Heart right ventricle (tissue), 16 donors: ENCODE results near the gene AGPAT2. TPM values are rescaled to one million over a fixed set of nuclear protein-coding genes. Genes with fewer than 3 reads are reported as not detected.

Source experiments
- ATAC-seq, 8 donors: fragments of 200-7000 bp; cut with Tn5 transposase; one replicate each; pipeline ENCODE4 v1.9.1; 2020; ENCODE audit warnings: mild to moderate bottlenecking in 8 of 8, moderate library complexity in 8 of 8, moderate number of reproducible peaks in 1 of 8
- DNase-seq, 2 donors: peaks; one replicate each; pipeline ENCODE4 v3.0.0-alpha.2; 2020
- H3K27ac ChIP-seq, 10 donors: fragments of 200-600 bp; sonication (generic) in 2 of 10; one replicate each; pipeline versions ENCODE4 v1.5.0 to v1.8.0; 2020 to 2022; ENCODE audit warnings: mild to moderate bottlenecking in 3 of 10
- H3K27me3 ChIP-seq, 7 donors: fragments of 200-600 bp; one replicate each; pipeline ENCODE4 v1.8.0; 2021 to 2022; ENCODE audit warnings: mild to moderate bottlenecking in 2 of 7
- H3K36me3 ChIP-seq, 9 donors: fragments of 200-600 bp; sonication (generic) in 1 of 9; one replicate each; pipeline versions ENCODE4 v1.5.0 to v1.8.0; 2020 to 2022; ENCODE audit warnings: mild to moderate bottlenecking in 2 of 9
- H3K4me1 ChIP-seq, 9 donors: fragments of 200-600 bp; sonication (generic) in 1 of 9; one replicate each; pipeline versions ENCODE4 v1.5.0 to v1.8.0; 2020 to 2022; ENCODE audit warnings: mild to moderate bottlenecking in 4 of 9
- H3K4me3 ChIP-seq, 10 donors: fragments of 200-600 bp; sonication (generic) in 2 of 10; one replicate each; pipeline versions ENCODE4 v1.5.0 to v1.8.0; 2020 to 2022; ENCODE audit warnings: mild to moderate bottlenecking in 7 of 10, moderate library complexity in 2 of 10
- H3K9me3 ChIP-seq, 11 donors: fragments of 200-600 bp in 10 of 11; sonication (generic) in 2 of 11; one replicate each; pipeline versions ENCODE4 v1.5.0 to v1.8.0; 2013 to 2022; ENCODE audit warnings: mild to moderate bottlenecking in 2 of 11, control low read depth in 1 of 11, moderate library complexity in 1 of 11
- CTCF ChIP-seq, 9 donors: fragments of 200-600 bp; sonication (generic) in 2 of 9; IDR thresholded peaks; one replicate each; pipeline versions ENCODE4 v1.5.0 to v1.8.0; 2021 to 2022; ENCODE audit warnings: antibody characterized with exemption in 9 of 9, mild to moderate bottlenecking in 5 of 9, moderate library complexity in 1 of 9
- WGBS, 2 donors: extraction: QIAGEN DNeasy Blood & Tissue Kit; methylation state at CpG; one replicate each; pipeline ENCODE4 v1.1.7; 2013; ENCODE audit warnings: inconsistent platforms in 1 of 2; 5-methylcytosine and 5-hydroxymethylcytosine counted together
- intact Hi-C, 10 donors: fragments of 100-400 bp; cut with DNase I; formaldehyde crosslinking; loops; one replicate each; pipeline versions ENCODE4 v1.11.1 to v1.14.2; 2022
- polyA plus RNA-seq, 2 donors: library from polyadenylated mRNA; stranded (reverse); fragments of 200-250 nt; gene quantifications; one replicate each; pipeline ENCODE4 v1.2.3, GENCODE V29; 2013
- total RNA-seq, 10 donors: library from RNA; stranded (reverse); fragmentation: NEBNext Ultra II Directional in 3 of 10; extraction: Animal tissue kit (Norgen Biotek cat#: 25700) in 3 of 10; gene quantifications; one replicate each; pipeline versions ENCODE4 v1.2.1 to v1.2.4, GENCODE V29; 2021 to 2023
- donor health status: Arrhythmogenic right ventricular cardiomyopathy.
- donor health status: ischemic (EF 13 %, LVEDD 7.1; RV severe dilation, severe dysfunction).
- donor health status: healthy with polysubstance abuse.
- donor health status: DM: no; HTN: yes; CAD: no.
- donor health status: DM: no; HTN: no; CAD: no.
- donor health status: ischemic (EF 25% LVEDD 6.9; RV normal size, moderate dysfunction).
- donor health status: ischemic (EF 25% LVEDD 5.7; RV mildly dilated, moderate dysfunction).
- donor health status: healthy.
- donor health status: DM: yes; HTN: yes; CAD: no.
- donor health status: Ischemic cardiomyopathy.
- donor health status: ischemic (EF 35%, LVEDD 5.7; RV mildly dilated, moderate dysfunction).
- donor health status: nonischemic (EF 11% LVEDD 7.7; RV severe dilation, severe dysfunction).
- donor health status: DM: yes; HTN: yes; CAD: no.
- donor health status: PGD.
- donor health status: ischemic (EF 29% LVEDD 5.4; RV normal size, mild dysfunction).
- donor health status: nonischemic (EF 23%, LVEDD 6.1; RV moderate dilation, normal function).

Gene AGPAT2
- total and polyA plus RNA-seq, 12 donors: 48.1 to 195 (median 61.5) TPM

GRCh38 chr9:136667214-136667939 lies 19.9 kb downstream of the AGPAT2 start:
- DNase-seq: no peak
- H3K4me3 ChIP-seq: peak overlapping the region; percentile 52 to 79 (median 64)
- H3K9me3 ChIP-seq: no peaks in the 10 kb centered on the region
- peaks cover 0 to 33% (median 8%) of the 10 kb centered on the region in 9 donors for H3K4me1 ChIP-seq
- peaks cover 0 to 72% (median 0%) of the 10 kb centered on the region in 7 donors for H3K27me3 ChIP-seq
- intact Hi-C loops: no loop called here
- peaks cover 0 to 84% (median 42%) of the 10 kb centered on the region in 9 donors for H3K36me3 ChIP-seq
- peak overlapping the region; percentile 64 to 94 (median 81) for H3K27ac ChIP-seq
- ATAC-seq: no peak
- no peak for TF ChIP-seq CTCF (IDR thresholded peaks at IDR 0.05)
- WGBS, 2 donors: 58 to 64% methylated on average over 21 of the region's 21 CpGs

- H3K4me1 ChIP-seq: peaks cover 0 to 28% (median 8%) of the 10 kb centered on the region in 9 donors
- H3K27ac ChIP-seq: peak overlapping the region; percentile 64 to 94 (median 81)
- ATAC-seq (no peak), DNase-seq (no peak)
- peak overlapping the region; percentile 52 to 79 (median 64) for H3K4me3 ChIP-seq
- peaks cover 0 to 80% (median 0%) of the 10 kb centered on the region in 7 donors for H3K27me3 ChIP-seq
- 15% methylated on average over 35 of the region's 35 CpGs for WGBS, 2 donors
- TF ChIP-seq CTCF (IDR thresholded peaks at IDR 0.05): no peak
- intact Hi-C loops: no loop called here
- H3K9me3 ChIP-seq: no peaks in the 10 kb centered on the region
- H3K36me3 ChIP-seq: peaks cover 0 to 76% (median 35%) of the 10 kb centered on the region in 9 donors
Observed at GRCh38 chr9:136666372-136667213, 20.7 kb downstream of the AGPAT2 start.

GRCh38 chr9:136665704-136666371 lies 21.4 kb downstream of the AGPAT2 start:
- Histone ChIP-seq H3K4me3 (peak overlapping the region; percentile 57 to 83 (median 76)), H3K9me3 (no peaks in the 10 kb centered on the region), H3K27ac (peak overlapping the region; percentile 75 to 99 (median 96)), H3K27me3 (peaks cover 0 to 87% (median 0%) of the 10 kb centered on the region in 7 donors), H3K36me3 (peaks cover 0 to 71% (median 33%) of the 10 kb centered on the region in 9 donors), H3K4me1 (peaks cover 0 to 30% (median 5%) of the 10 kb centered on the region in 9 donors)
- 0 to 1% methylated on average over 5 to 96 of the region's 109 CpGs for WGBS, 2 donors
- no peak for ATAC-seq
- DNase-seq: no peak
- no peak for TF ChIP-seq CTCF (IDR thresholded peaks at IDR 0.05)
- intact Hi-C loops: no loop called here
